GM12878 (cell line): ENCODE measurements around the gene FRMD3. TPM values are rescaled to one million over a fixed set of nuclear protein-coding genes. Genes with fewer than 3 reads are reported as not detected.

Source experiments
- ATAC-seq: fragments of 200-7000 bp; cut with Tn5 transposase; 3 replicates; pipeline ENCODE4 v1.9.1; 2020; ENCODE audit warnings: mild to moderate bottlenecking, moderate library complexity
- BruUV-seq: library from RNA; stranded (reverse); fragments of 400-500 nt; replicated peaks from 2 replicates; lab custom pipeline; 2021; lab: Mats Ljungman, UMichigan
- CTCF ChIA-PET: fragments of 300-600 bp; sonication (Branson Sonifier 250); formaldehyde crosslinking; extraction: SDS; loops from one replicate; lab custom pipeline; 2021; ENCODE audit warnings: inconsistent platforms; lab: Yijun Ruan, JAX
- POLR2A ChIA-PET: fragments of 350-600 bp; formaldehyde crosslinking; extraction: SDS; loops from one replicate; lab custom pipeline; 2021; ENCODE audit warnings: inconsistent platforms; lab: Charles Lee
- RAD21 ChIA-PET: fragments of 300-600 bp; sonication (Branson Sonifier 250); formaldehyde crosslinking; loops from one replicate; lab custom pipeline; 2023; ENCODE audit warnings: antibody characterized with exemption; ENCODE audit not compliant: unreplicated experiment; lab: Charles Lee
- SMC1A ChIA-PET: fragments of 300-600 bp; sonication (Branson Sonifier 250); formaldehyde crosslinking; loops from one replicate; lab custom pipeline; 2023; ENCODE audit not compliant: unreplicated experiment, uncharacterized antibody; lab: Charles Lee
- DNase-seq: peaks from one replicate; pipeline ENCODE4 v3.0.0-alpha.2; 2011; ENCODE audit warnings: low read depth, low spot score
- FAIRE-seq: peaks from 3 replicates; lab custom pipeline; 2011; peaks lifted over from hg19 to GRCh38; lab: Jason Lieb, UNC
- H2AFZ ChIP-seq: 2 replicates; pipeline ENCODE4 v1.6.0; 2011; ENCODE audit warnings: low read depth, low read length, control low read depth; ENCODE audit not compliant: control insufficient read depth
- H3K27ac ChIP-seq: 2 replicates; pipeline ENCODE4 v1.5.1; 2011; ENCODE audit warnings: control low read depth; ENCODE audit not compliant: control insufficient read depth, insufficient read depth
- H3K27me3 ChIP-seq, 2 experiments: replicated peaks in 1 of 2; 2 replicates each; pipeline versions ENCODE4 v1.6.0 to v1.6.1; 2011; ENCODE audit warnings: low read length in 1 of 2; ENCODE audit not compliant: control insufficient read depth in 2 of 2, insufficient read depth in 2 of 2
- H3K36me3 ChIP-seq, 2 experiments: 2 replicates each; pipeline ENCODE4 v1.5.1; 2011; ENCODE audit warnings: low read length in 1 of 2; ENCODE audit not compliant: control insufficient read depth in 2 of 2, insufficient read depth in 2 of 2
- H3K4me1 ChIP-seq: 2 replicates; pipeline ENCODE4 v1.6.1; 2011; ENCODE audit warnings: mild to moderate bottlenecking, low read length, moderate library complexity, mixed read lengths; ENCODE audit not compliant: control insufficient read depth, insufficient read depth
- H3K4me2 ChIP-seq: 2 replicates; pipeline ENCODE4 v1.6.0; 2011; ENCODE audit warnings: control low read depth; ENCODE audit not compliant: control insufficient read depth, insufficient read depth
- H3K4me3 ChIP-seq: fragments of 200-600 bp; sonication (generic); 2 replicates; pipeline ENCODE4 v1.5.1; 2016
- H3K79me2 ChIP-seq: 2 replicates; pipeline ENCODE4 v1.6.0; 2011; ENCODE audit warnings: low read length; ENCODE audit not compliant: control insufficient read depth, insufficient read depth
- H3K9ac ChIP-seq: 2 replicates; pipeline ENCODE4 v1.8.0; 2011; ENCODE audit warnings: low read length, control low read depth, mixed read lengths; ENCODE audit not compliant: control insufficient read depth, insufficient read depth
- H3K9me3 ChIP-seq: replicated peaks from 3 replicates; pipeline ENCODE4 v1.5.1; 2011; ENCODE audit warnings: mild to moderate bottlenecking, low read length; ENCODE audit not compliant: control insufficient read depth, insufficient read depth
- H4K20me1 ChIP-seq: 2 replicates; pipeline ENCODE4 v1.6.0; 2011; ENCODE audit not compliant: control insufficient read depth, insufficient read depth
- CBX5 ChIP-seq: sonication (generic); IDR thresholded peaks from 2 replicates; pipeline ENCODE4 v1.6.1; 2016; ENCODE audit warnings: low read depth, moderate library complexity, mild to moderate bottlenecking, inconsistent platforms
- HDGF ChIP-seq: fragments of 450-650 bp; IDR thresholded peaks from 2 replicates; pipeline ENCODE4 v1.6.1; 2016; ENCODE audit warnings: antibody characterized with exemption
- MYC ChIP-seq: IDR thresholded peaks from 2 replicates; pipeline ENCODE4 v1.6.1; 2011; ENCODE audit warnings: mild to moderate bottlenecking, low read length, moderate library complexity, inconsistent platforms; ENCODE audit not compliant: insufficient read depth, insufficient replicate concordance, insufficient read length, severe bottlenecking
- RAD21 ChIP-seq: IDR thresholded peaks from 2 replicates; pipeline ENCODE4 v1.6.1; 2011; ENCODE audit warnings: mild to moderate bottlenecking, low read depth, low read length, moderate library complexity; ENCODE audit not compliant: insufficient read depth
- SIX5 ChIP-seq: IDR thresholded peaks from 2 replicates; pipeline ENCODE4 v1.6.1; 2011; ENCODE audit warnings: mild to moderate bottlenecking, low read depth, low read length, moderate library complexity; ENCODE audit not compliant: severe bottlenecking
- TCF12 ChIP-seq: IDR thresholded peaks from 2 replicates; pipeline ENCODE4 v1.6.1; 2011; ENCODE audit warnings: low read depth, mild to moderate bottlenecking, low read length
- TCF7 ChIP-seq: IDR thresholded peaks from 2 replicates; pipeline ENCODE4 v1.6.1; 2014; ENCODE audit warnings: antibody characterized with exemption, borderline replicate concordance
- YY1 ChIP-seq: IDR thresholded peaks from 2 replicates; pipeline ENCODE4 v1.6.1; 2011; ENCODE audit warnings: low read depth, mild to moderate bottlenecking, low read length
- ZNF24 ChIP-seq: fragments of 450-650 bp; IDR thresholded peaks from 2 replicates; pipeline ENCODE4 v1.6.1; 2017; ENCODE audit warnings: antibody characterized with exemption, mild to moderate bottlenecking
- ZNF384 ChIP-seq: IDR thresholded peaks from 2 replicates; pipeline ENCODE4 v1.6.1; 2012; ENCODE audit warnings: low read depth, mild to moderate bottlenecking, low read length, improper control_type of control experiment, borderline replicate concordance
- WGBS: methylation state at CpG from one replicate; pipeline ENCODE4 v1.1.6; 2016; ENCODE audit warnings: low lambda C conversion rate; ENCODE audit not compliant: insufficient replicate concordance, insufficient coverage; ENCODE audit errors: missing lambda C conversion rate; 5-methylcytosine and 5-hydroxymethylcytosine counted together
- in situ Hi-C: fragments of 300-500 bp; cut with MboI; formaldehyde crosslinking; loops from 9 replicates; pipeline ENCODE4 v1.14.3; 2018; ENCODE audit warnings: mixed read lengths
- intact Hi-C: fragments of 100-400 bp; cut with micrococcal nuclease; formaldehyde crosslinking; loops from one replicate; pipeline ENCODE4 v1.14.2; 2022; ENCODE audit not compliant: unreplicated experiment
- polyA plus RNA-seq, 11 experiments: library from polyadenylated mRNA; depleted of rRNA in 4 of 11; unstranded in 6 of 11; stranded (reverse) in 5 of 11; fragments of >200 nt; fragmentation: Nextera tagmentation in 4 of 11; fragmentation: Illumina TruSeq in 1 of 11; extraction: Ambion mirVana in 4 of 11; extraction: Trizol in 1 of 11; gene quantifications; 1 replicate in 1 of 11; 2 replicates in 10 of 11; pipeline versions ENCODE4 v1.2.1 to v1.2.3, GENCODE V29; 2011 to 2016; ENCODE audit warnings: inconsistent platforms in 2 of 11, missing spikeins in 2 of 11, low read depth in 1 of 11
- total RNA-seq, 4 experiments: library from RNA; depleted of rRNA in 3 of 4; stranded (reverse); fragments of >200 nt in 3 of 4; fragmentation: Illumina TruSeq in 1 of 4; extraction: Trizol in 1 of 4; gene quantifications; 2 replicates each; pipeline versions ENCODE4 v1.2.1 to v1.2.3, GENCODE V29; 2013 to 2021
- TF ChIP-seq, protein P1 (sequence below): IDR thresholded peaks from 2 replicates; pipeline ENCODE4 v1.6.1; 2011; ENCODE audit warnings: low read depth, low read length, improper control_type of control experiment, borderline replicate concordance
- TF ChIP-seq, protein P2 (sequence below): IDR thresholded peaks from 2 replicates; pipeline ENCODE4 v1.6.1; 2012; ENCODE audit warnings: low read depth, low read length, improper control_type of control experiment
- TF ChIP-seq, protein P3 (sequence below): fragments of 450-650 bp; formaldehyde crosslinking; IDR thresholded peaks from 2 replicates; pipeline ENCODE4 v1.4.0; 2022; ENCODE audit warnings: mild to moderate bottlenecking, moderate library complexity

The FRMD3 gene
- total and polyA plus RNA-seq, 10 of the 15 experiments (the other 5 are each of a cell fraction or from before 2014, with no cell fraction given) = 0.04 to 0.68 (median 0.21) TPM; not detected in 1

DNA sequence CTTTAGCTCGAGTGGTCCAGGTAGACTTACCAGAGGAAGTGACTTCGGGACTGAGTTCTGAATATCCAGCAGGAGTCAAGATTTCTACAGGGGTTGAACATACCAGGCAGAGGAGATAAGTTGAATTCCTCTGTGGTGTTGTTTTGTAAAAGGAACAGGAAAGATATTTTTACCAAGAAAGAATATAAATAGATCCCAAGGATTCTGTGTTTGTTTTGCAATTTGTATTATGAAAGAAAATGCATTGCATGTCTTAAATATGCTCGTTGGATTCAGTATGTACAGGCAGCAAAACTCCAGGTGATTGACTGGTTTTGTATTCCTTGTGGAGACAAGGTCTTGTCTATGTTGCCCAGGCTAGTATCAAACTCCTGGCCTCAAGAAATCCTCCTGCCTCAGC lies 197.8 kb downstream of the FRMD3 start:
- Histone ChIP-seq H3K4me2 (no peak overlapping the region), H3K36me3 (no peaks in the 10 kb centered on the region), H3K9ac (no peak overlapping the region)
- DNase-seq = no peak
- SMC1A ChIA-PET = interaction anchor here (2.6 kb wide), 1 partner anchor 203 kb away, joined by 8 read pairs; no protein-coding TSS in a partner anchor
- WGBS = 2% methylated on average over 3 of the region's 3 CpGs
- in situ Hi-C loops = no loop called here
- TF ChIP-seq RAD21 (no peak), YY1 (no peak), TCF7 (no peak), ZNF384 (no peak), CBX5 (no peak), ZNF24 (no peak), HDGF (no peak)
- TF ChIP-seq, all 136 proteins: peak for 0
- H3K4me1 ChIP-seq = no peaks in the 10 kb centered on the region
- no peaks in the 10 kb centered on the region for H3K27me3 ChIP-seq
- H3K4me3 ChIP-seq = no peak overlapping the region
- H3K27ac ChIP-seq = no peak overlapping the region
- no peaks in the 10 kb centered on the region for H3K9me3 ChIP-seq
- ChIA-PET CTCF (interaction anchor here (1.1 to 4.2 kb wide), 2 partner anchors 10 to 205 kb away, joined by 3 to 24 read pairs; no protein-coding TSS in a partner anchor), POLR2A (no interaction called here), RAD21 (interaction anchor here (2.0 kb wide), 1 partner anchor 204 kb away, joined by 6 read pairs; no protein-coding TSS in a partner anchor)
- intact Hi-C loops = no loop called here
- BruUV-seq = no TSS peak
- H2AFZ ChIP-seq = no peak overlapping the region
- FAIRE-seq (no peak), ATAC-seq (no peak)
- H4K20me1 ChIP-seq = no peaks in the 10 kb centered on the region
- H3K79me2 ChIP-seq = no peaks in the 10 kb centered on the region

DNA sequence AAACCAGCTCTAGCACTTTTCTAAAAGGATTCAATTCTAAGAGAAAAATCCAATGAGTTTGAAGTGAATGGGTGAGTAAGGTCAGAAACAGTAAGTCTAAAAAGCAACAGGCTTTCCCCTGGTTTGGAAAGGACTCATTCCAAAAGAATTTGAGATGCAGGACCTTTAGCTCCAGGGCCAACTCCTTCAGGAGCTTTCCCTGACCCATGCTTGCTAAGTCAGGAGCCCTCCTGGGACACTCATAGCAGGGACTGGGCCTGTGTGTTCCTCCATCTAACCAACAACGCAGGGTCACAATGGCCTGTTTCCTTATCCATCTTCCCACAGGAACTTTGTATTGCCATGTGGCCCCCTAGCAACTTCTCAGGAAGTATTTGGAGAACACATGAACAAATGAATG lies 198.8 kb downstream of the FRMD3 start:
- no peaks in the 10 kb centered on the region for H3K9me3 ChIP-seq
- H4K20me1 ChIP-seq = no peaks in the 10 kb centered on the region
- ATAC-seq (no peak), DNase-seq (no peak), FAIRE-seq (no peak)
- no peaks in the 10 kb centered on the region for H3K36me3 ChIP-seq
- intact Hi-C loops = no loop called here
- BruUV-seq = no TSS peak
- no peaks in the 10 kb centered on the region for H3K27me3 ChIP-seq
- H3K4me2 ChIP-seq = no peak overlapping the region
- in situ Hi-C loops = loop anchor here (5.0 to 10.0 kb wide), 2 partner anchors 55 to 208 kb away; no protein-coding TSS in a partner anchor
- no peak overlapping the region for H3K27ac ChIP-seq
- ChIA-PET SMC1A (interaction anchor here (1.1 to 2.6 kb wide), 2 partner anchors 12 to 204 kb away, joined by 4 to 8 read pairs; no protein-coding TSS in a partner anchor), CTCF (interaction anchor here (0.5 to 0.7 kb wide), 2 partner anchors 205 to 258 kb away, joined by 3 to 4 read pairs; no protein-coding TSS in a partner anchor), RAD21 (interaction anchor here (2.0 kb wide), 1 partner anchor 205 kb away, joined by 6 read pairs; no protein-coding TSS in a partner anchor), POLR2A (no interaction called here)
- no peak overlapping the region for H3K4me3 ChIP-seq
- H3K9ac ChIP-seq = no peak overlapping the region
- H3K79me2 ChIP-seq = no peaks in the 10 kb centered on the region
- H3K4me1 ChIP-seq = no peaks in the 10 kb centered on the region
- no peak overlapping the region for H2AFZ ChIP-seq
- WGBS = 33% methylated on average over 1 of the region's 1 CpG
- TF ChIP-seq, protein P1, sequence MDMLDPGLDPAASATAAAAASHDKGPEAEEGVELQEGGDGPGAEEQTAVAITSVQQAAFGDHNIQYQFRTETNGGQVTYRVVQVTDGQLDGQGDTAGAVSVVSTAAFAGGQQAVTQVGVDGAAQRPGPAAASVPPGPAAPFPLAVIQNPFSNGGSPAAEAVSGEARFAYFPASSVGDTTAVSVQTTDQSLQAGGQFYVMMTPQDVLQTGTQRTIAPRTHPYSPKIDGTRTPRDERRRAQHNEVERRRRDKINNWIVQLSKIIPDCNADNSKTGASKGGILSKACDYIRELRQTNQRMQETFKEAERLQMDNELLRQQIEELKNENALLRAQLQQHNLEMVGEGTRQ = no peak
- no peak for TF ChIP-seq MYC
- TF ChIP-seq TCF12 = no peak
- TF ChIP-seq, protein P2, sequence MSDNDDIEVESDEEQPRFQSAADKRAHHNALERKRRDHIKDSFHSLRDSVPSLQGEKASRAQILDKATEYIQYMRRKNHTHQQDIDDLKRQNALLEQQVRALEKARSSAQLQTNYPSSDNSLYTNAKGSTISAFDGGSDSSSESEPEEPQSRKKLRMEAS = no peak
- TF ChIP-seq, protein P3, sequence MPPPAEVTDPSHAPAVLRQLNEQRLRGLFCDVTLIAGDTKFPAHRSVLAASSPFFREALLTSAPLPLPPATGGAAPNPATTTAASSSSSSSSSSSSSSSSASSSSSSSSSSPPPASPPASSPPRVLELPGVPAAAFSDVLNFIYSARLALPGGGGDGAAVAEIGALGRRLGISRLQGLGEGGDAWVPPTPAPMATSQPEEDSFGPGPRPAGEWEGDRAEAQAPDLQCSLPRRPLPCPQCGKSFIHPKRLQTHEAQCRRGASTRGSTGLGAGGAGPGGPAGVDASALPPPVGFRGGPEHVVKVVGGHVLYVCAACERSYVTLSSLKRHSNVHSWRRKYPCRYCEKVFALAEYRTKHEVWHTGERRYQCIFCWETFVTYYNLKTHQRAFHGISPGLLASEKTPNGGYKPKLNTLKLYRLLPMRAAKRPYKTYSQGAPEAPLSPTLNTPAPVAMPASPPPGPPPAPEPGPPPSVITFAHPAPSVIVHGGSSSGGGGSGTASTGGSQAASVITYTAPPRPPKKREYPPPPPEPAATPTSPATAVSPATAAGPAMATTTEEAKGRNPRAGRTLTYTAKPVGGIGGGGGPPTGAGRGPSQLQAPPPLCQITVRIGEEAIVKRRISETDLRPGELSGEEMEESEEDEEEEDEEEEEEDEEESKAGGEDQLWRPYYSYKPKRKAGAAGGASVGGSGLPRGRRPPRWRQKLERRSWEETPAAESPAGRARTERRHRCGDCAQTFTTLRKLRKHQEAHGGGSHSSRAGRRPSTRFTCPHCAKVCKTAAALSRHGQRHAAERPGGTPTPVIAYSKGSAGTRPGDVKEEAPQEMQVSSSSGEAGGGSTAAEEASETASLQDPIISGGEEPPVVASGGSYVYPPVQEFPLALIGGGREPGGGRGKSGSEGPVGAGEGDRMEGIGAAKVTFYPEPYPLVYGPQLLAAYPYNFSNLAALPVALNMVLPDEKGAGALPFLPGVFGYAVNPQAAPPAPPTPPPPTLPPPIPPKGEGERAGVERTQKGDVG (CRISPR knock-in tag) = no peak
- no peak for TF ChIP-seq SIX5
